Effector memory CD8-positive, alpha-beta T cell (primary cell): ENCODE results near the gene GMEB1.
A peak's percentile ranks its signal among the peaks of the same experiment; 100 is the strongest.
"Not testable (repeated sequence)": the region's sequence is repeated elsewhere in the genome, so short reads cannot be mapped to it uniquely, and the experiment has no call there.

Experiments
- ATAC-seq: fragments of 150-1000 bp; cut with Tn5 transposase; replicated peaks from 2 replicates; pipeline ENCODE4 v1.10.0; 2021; ENCODE audit warnings: mild to moderate bottlenecking, moderate library complexity
- DNase-seq, 3 experiments: peaks; one replicate each; pipeline ENCODE4 v3.0.0; 2021
- H3K27ac Mint-ChIP-seq, 2 donors: one replicate each; pipeline ENCODE4 v1.8.0; 2022; ENCODE audit warnings: mild to moderate bottlenecking in 2 of 2, mixed read lengths in 2 of 2, moderate library complexity in 2 of 2
- H3K27me3 Mint-ChIP-seq, 2 donors: one replicate each; pipeline ENCODE4 v1.8.0; 2022; ENCODE audit warnings: mixed read lengths in 2 of 2
- H3K36me3 Mint-ChIP-seq: one replicate; pipeline ENCODE4 v1.8.0; 2022; ENCODE audit warnings: mild to moderate bottlenecking, moderate library complexity, mixed read lengths; ENCODE audit not compliant: insufficient read depth
- H3K4me1 Mint-ChIP-seq, 2 donors: one replicate each; pipeline ENCODE4 v1.8.0; 2022; ENCODE audit warnings: low read depth in 2 of 2, mixed read lengths in 2 of 2
- H3K4me3 Mint-ChIP-seq, 2 donors: one replicate each; pipeline ENCODE4 v1.8.0; 2022; ENCODE audit warnings: mild to moderate bottlenecking in 2 of 2, mixed read lengths in 2 of 2, moderate library complexity in 2 of 2
- H3K9me3 Mint-ChIP-seq, 2 donors: one replicate each; pipeline ENCODE4 v1.8.0; 2022; ENCODE audit warnings: mixed read lengths in 2 of 2

GMEB1 gene

DNA sequence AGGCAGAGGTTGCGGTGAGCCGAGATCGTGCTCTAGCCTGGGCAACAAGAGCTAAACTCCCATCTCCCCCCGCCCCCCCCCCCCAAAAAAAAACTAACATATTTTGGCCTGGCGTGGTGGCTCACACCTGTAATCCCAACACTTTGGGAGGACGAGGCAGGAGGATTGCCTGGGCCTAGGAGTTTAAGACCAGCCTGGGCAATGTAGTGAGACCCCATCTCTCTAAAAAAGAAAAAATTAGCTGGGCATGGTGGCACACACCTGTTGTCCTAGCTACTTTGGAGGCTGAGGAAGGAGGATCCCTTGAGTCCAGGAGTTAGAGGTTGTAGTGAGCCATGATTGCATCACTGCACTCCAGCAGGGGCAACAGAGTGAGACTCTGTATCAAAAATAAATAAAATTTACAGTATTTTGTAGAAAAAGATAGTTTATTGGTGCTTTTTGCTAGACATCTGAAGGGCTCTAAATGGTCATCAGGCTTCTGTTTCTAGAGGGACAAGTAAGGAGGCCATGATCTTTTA lies 77.1 kb downstream of the GMEB1 start:
- H3K4me3 Mint-ChIP-seq, result peak overlapping the region; percentile 46 to 62
- H3K27me3 Mint-ChIP-seq, result no peaks in the 10 kb centered on the region
- DNase-seq (no peak), ATAC-seq (no peak)
- peaks cover 36 to 66% of the 10 kb centered on the region in 2 donors for H3K4me1 Mint-ChIP-seq
- no peaks in the 10 kb centered on the region for H3K9me3 Mint-ChIP-seq
- peak overlapping the region; percentile 79 to 84 for H3K27ac Mint-ChIP-seq
- peaks cover 83% of the 10 kb centered on the region for H3K36me3 Mint-ChIP-seq

GRCh38 chr1:28750330-28750729 lies 81.7 kb downstream of the GMEB1 start:
- H3K36me3 Mint-ChIP-seq, result peaks cover 41% of the 10 kb centered on the region
- peaks cover 40 to 46% of the 10 kb centered on the region in 2 donors for H3K4me1 Mint-ChIP-seq
- H3K27me3 Mint-ChIP-seq, result no peaks in the 10 kb centered on the region
- peak overlapping the region; percentile 35 to 71 for H3K4me3 Mint-ChIP-seq
- H3K9me3 Mint-ChIP-seq, result no peaks in the 10 kb centered on the region
- H3K27ac Mint-ChIP-seq, result no peak overlapping the region
- no peak for DNase-seq
- no peak for ATAC-seq

DNA sequence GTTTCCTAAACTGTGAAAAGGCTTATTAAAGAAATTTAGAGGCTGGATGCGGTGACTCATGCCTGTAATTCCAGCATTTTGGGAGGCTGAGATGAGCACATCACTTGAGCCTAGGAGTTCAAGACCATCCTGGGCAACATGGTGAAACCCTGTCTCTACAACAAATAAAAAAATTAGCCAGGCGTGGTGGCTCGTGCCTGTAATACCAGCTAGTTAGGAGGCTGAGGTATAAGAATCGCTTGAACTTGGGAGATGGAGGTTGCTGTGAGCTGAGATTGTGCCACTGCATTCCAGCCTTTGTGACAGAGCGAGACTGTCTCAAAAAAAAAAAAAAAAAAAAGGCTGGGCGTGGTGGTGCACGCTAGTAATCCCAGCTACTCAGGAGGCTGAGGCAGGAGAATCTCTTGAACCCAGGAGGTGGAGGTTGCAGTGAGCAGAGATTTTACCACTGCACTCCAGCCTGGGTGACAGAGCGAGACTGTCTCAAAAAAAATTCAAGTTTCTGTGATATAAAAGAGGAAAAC lies 82.2 kb downstream of the GMEB1 start:
- Mint-ChIP-seq H3K36me3 (peaks cover 36% of the 10 kb centered on the region), H3K4me1 (peaks cover 40 to 46% of the 10 kb centered on the region in 2 donors), H3K4me3 (peak overlapping the region in 1 of 2 donors; percentile 71), H3K27ac (peak overlapping the region; percentile 0 to 50)
- H3K9me3 Mint-ChIP-seq, H3K27me3 Mint-ChIP-seq, ATAC-seq, DNase-seq: not testable (repeated sequence)

DNA sequence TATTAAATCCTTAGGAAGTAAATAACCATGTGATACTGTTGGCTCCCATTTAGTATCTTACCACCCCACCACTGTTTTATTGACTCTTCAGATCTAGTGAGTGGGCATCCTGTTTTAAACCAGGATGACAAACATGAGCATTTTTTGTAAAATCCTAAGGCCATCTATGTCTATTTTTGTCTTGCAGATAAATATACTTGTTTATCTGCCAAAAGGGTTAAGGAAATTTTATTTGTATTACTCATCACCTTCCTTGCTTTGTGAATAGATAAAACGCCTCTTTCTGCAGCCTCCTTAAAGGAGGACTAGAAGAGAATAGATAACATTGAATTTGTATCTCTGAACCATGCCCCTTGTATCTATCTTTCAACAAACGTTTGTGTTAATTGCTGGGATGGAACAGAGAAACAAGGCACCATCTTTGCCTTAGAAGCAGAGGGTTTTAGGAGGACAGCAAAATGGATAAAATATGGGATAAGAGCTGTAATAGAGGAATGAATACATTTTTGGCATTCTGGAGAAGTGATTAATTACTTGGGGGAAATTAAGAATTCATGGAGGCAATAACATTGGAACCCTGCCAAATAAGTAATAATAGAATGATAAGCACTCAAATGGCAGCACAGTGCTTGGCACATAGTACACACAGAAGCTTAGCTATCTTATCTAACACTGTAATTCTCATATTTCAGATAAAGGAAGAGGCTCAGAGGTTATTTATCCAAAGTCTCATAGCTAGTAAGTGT lies 82.9 kb downstream of the GMEB1 start:
- no peaks in the 10 kb centered on the region for H3K27me3 Mint-ChIP-seq
- peaks cover 31% of the 10 kb centered on the region for H3K36me3 Mint-ChIP-seq
- DNase-seq, result no peak
- no peaks in the 10 kb centered on the region for H3K9me3 Mint-ChIP-seq
- peak overlapping the region; percentile 0 to 50 for H3K27ac Mint-ChIP-seq
- H3K4me1 Mint-ChIP-seq, result peaks cover 37 to 40% of the 10 kb centered on the region in 2 donors
- ATAC-seq, result no peak
- peak overlapping the region in 1 of 2 donors; percentile 45 for H3K4me3 Mint-ChIP-seq

DNA sequence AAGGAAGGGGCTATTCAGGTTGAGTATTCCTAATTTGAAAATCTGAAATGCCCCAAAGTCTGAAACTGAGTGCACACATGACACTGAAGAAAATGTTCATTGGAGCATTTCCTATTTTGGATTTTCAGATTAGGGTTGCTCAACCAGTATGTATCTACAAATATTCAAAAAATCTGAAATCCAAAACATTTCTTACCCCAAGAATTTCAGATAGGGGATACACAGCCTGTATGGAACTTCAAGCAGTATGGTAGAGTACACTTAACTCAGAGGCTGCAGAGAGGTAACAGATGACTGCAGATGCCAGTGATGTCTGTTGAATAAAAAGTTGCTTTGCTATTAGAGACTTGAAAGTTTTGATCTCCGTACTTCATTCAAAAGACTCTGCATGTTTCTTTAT lies 87.1 kb downstream of the GMEB1 start:
- peaks cover 19% of the 10 kb centered on the region for H3K36me3 Mint-ChIP-seq
- H3K9me3 Mint-ChIP-seq, result no peaks in the 10 kb centered on the region
- DNase-seq (no peak), ATAC-seq (no peak)
- H3K4me1 Mint-ChIP-seq, result peaks cover 26 to 32% of the 10 kb centered on the region in 2 donors
- H3K27me3 Mint-ChIP-seq, result no peaks in the 10 kb centered on the region
- H3K4me3 Mint-ChIP-seq, result no peak overlapping the region
- H3K27ac Mint-ChIP-seq, result no peak overlapping the region

DNA sequence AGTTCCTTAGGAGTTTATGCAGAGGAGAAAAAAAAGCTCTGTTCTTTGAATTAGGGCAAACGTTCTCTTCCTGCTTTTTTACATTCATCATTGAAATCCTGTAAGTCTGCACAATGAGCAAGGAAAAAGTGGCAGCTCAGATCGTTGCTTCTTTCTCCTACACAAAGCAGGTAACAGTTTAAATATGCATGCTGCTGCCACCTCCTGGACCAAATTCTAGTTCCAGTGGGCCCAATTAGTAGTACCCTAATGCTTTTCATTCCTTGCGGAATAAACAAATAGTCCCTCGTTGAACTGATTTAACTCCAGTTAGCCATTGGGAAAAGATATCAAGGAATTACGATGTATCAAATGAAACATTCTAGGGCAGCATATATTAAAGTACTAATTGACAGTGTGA lies 88.3 kb downstream of the GMEB1 start:
- Mint-ChIP-seq H3K27me3 (no peaks in the 10 kb centered on the region), H3K27ac (peak overlapping the region in 1 of 2 donors; percentile 19), H3K9me3 (no peaks in the 10 kb centered on the region), H3K36me3 (peaks cover 29% of the 10 kb centered on the region), H3K4me1 (peaks cover 22 to 26% of the 10 kb centered on the region in 2 donors), H3K4me3 (no peak overlapping the region)
- no peak for DNase-seq
- no peak for ATAC-seq

DNA sequence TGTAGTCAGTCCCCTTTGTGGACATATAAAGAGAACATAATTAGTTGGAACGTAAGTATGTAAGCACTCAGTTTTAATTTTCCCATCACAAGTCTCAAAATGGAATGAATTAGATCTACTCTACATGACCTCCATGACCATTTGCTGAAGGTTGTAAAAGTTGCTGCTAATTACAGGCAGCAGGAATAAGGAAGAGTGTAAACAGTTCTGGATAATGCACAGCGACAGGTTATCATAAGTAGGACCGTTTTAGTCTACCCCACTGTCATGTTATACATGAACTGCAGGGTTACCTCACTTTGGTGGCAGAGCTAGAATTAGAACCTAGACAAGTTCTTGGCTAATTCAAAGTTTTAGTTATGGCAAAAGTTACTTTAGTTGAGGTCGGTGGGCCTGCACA lies 89.8 kb downstream of the GMEB1 start:
- Mint-ChIP-seq H3K9me3 (no peaks in the 10 kb centered on the region), H3K27ac (no peak overlapping the region)
- no peak for ATAC-seq

GRCh38 chr1:28759257-28759656 lies 90.7 kb downstream of the GMEB1 start:
- Mint-ChIP-seq H3K9me3 (no peaks in the 10 kb centered on the region), H3K4me1 (peaks cover 15 to 22% of the 10 kb centered on the region in 2 donors), H3K4me3 (no peak overlapping the region), H3K27me3 (no peaks in the 10 kb centered on the region), H3K27ac (peak overlapping the region in 1 of 2 donors; percentile 30), H3K36me3 (peaks cover 26% of the 10 kb centered on the region)
- DNase-seq (no peak), ATAC-seq (no peak)

More for the DNA sequence above, 89.8 kb downstream of the GMEB1 start:
- Mint-ChIP-seq H3K36me3 (peaks cover 26% of the 10 kb centered on the region), H3K27me3 (no peaks in the 10 kb centered on the region), H3K4me1 (peaks cover 20 to 24% of the 10 kb centered on the region in 2 donors), H3K4me3 (no peak overlapping the region)
- no peak for DNase-seq

DNA sequence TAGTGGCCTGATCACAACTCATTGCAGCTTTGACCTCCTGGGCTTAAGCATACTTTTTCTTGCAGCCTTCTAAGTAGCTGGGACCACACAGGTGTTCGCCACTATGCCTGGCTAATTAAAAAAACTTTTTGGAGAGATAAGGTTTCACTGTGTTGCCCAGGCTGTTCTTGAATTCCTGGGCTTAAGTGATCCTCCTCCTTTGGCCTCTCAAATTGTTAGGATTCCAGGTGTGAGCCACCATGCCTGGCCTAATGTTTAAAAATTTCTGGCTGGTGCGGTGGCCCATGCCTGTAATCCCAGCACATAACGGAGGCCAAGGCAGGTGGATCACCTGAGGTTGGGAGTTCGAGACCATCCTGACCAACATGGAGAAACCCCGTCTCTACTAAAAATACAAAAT lies 92.6 kb downstream of the GMEB1 start:
- Mint-ChIP-seq H3K36me3 (peaks cover 33% of the 10 kb centered on the region), H3K4me3 (no peak overlapping the region), H3K27ac (peak overlapping the region in 1 of 2 donors; percentile 5), H3K9me3 (no peaks in the 10 kb centered on the region), H3K27me3 (no peaks in the 10 kb centered on the region), H3K4me1 (peaks cover 20 to 36% of the 10 kb centered on the region in 2 donors)
- DNase-seq, result no peak
- no peak for ATAC-seq

DNA sequence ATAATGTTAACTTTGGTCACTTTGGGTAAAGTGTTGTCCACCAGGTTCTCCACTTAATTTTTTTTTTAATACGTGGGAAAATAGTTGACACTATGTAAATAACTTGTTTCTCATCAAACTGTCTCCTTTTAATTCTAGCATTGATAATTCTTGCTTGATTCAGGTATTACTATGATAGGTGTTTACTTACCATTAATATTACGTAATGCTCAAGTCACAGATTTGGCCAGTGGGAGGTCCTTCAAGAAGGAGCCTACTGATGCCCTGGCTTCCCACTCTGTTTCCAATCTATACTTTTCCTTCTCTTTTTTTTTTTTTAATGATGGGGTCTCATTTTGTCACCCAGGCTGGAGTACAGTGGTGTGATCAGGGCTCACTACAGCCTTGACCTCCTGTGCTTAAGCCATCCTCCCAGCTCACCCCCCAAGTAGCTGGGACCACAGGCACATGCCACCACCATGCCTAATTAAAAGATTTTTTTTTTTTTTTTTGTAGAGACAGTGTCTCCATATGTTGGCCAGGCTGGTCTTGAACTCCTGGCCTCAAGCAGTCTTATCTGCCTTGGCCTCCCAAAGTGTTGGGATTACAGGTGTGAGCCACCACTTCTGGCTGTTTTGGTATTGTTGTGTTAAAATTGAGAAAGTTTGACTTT lies 98.1 kb downstream of the GMEB1 start:
- no peak for ATAC-seq
- H3K27ac Mint-ChIP-seq, result peak overlapping the region in 1 of 2 donors; percentile 53

More for the DNA sequence above, 98.1 kb downstream of the GMEB1 start:
- DNase-seq, result no peak
- H3K36me3 Mint-ChIP-seq, result peaks cover 46% of the 10 kb centered on the region
- no peak overlapping the region for H3K4me3 Mint-ChIP-seq
- peaks cover 10 to 26% of the 10 kb centered on the region in 2 donors for H3K4me1 Mint-ChIP-seq
- no peaks in the 10 kb centered on the region for H3K27me3 Mint-ChIP-seq
- H3K9me3 Mint-ChIP-seq, result no peaks in the 10 kb centered on the region
